ENCODE data around the gene LTBR.

DNA sequence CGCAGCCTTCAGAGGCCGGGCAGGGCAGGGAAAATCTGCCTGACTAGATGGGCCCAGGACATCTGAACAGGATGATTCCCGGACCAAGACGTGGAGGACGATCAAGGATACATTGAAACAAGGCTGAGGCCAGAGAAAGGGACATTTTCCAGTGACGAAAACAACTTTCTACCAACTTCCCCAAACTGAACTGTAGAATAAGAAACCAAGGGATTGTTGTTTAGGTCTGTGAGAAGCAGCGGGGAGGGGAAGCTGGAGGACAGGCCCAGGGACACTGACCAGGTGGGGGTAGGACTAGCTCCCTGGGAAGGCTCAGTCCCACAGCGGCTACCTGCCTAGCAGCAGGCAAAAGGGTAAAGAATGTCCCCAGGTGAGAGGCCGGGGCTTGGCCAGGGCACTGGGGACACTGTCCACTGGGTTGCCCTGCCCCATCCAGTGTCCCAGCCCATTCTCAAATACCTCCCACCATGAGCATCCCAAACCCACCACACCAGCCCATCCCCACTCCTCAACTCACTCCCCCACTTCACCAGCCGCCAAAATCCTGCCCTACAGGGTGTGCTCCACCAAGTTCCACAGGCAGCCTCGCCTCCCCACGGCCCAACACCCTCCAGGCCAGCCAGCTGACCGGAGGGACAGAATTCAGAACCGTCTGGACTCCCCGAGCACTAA lies 43.1 kb upstream of the LTBR start:
- TF ChIP-seq, protein P1, sequence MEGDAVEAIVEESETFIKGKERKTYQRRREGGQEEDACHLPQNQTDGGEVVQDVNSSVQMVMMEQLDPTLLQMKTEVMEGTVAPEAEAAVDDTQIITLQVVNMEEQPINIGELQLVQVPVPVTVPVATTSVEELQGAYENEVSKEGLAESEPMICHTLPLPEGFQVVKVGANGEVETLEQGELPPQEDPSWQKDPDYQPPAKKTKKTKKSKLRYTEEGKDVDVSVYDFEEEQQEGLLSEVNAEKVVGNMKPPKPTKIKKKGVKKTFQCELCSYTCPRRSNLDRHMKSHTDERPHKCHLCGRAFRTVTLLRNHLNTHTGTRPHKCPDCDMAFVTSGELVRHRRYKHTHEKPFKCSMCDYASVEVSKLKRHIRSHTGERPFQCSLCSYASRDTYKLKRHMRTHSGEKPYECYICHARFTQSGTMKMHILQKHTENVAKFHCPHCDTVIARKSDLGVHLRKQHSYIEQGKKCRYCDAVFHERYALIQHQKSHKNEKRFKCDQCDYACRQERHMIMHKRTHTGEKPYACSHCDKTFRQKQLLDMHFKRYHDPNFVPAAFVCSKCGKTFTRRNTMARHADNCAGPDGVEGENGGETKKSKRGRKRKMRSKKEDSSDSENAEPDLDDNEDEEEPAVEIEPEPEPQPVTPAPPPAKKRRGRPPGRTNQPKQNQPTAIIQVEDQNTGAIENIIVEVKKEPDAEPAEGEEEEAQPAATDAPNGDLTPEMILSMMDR (IDR thresholded peaks at IDR 0.05 in 4 of 5, conservative IDR thresholded peaks at IDR 0.05 in 1 of 5) = no peak
- no peak for TF ChIP-seq POLR2A (IDR thresholded peaks at IDR 0.05)

Data from gastrocnemius medialis (tissue), 4 donors.